Measurements from ENCODE around the gene TINCR. TPM values are rescaled to one million over a fixed set of nuclear protein-coding genes. Genes with fewer than 3 reads are reported as not detected.

Gene TINCR
- total and polyA plus RNA-seq, 2 donors (not counting 3 experiments of a cell fraction or from before 2014, with no cell fraction given): 0.01 TPM; not detected in 1

GRCh38 chr19:5603626-5604025 lies 35.9 kb upstream of the TINCR start:
- BruUV-seq (replicated peaks): no TSS peak
- FAIRE-seq: no peak

More at GRCh38 chr19:5603626-5604025, 35.9 kb upstream of the TINCR start:
- Histone ChIP-seq H3K27ac (ENCODE audit: insufficient read depth, low read depth, low read length) (no peak overlapping the region), H3K4me1 (ENCODE audit: control insufficient read depth, extremely low read depth, insufficient read depth, low read length) (no peaks in the 10 kb centered on the region), H3K9me1 (replicated peaks; ENCODE audit: control insufficient read depth, extremely low read depth, insufficient read depth, low read length) (no peaks in the 10 kb centered on the region), H3K9ac (replicated peaks; ENCODE audit: extremely low read depth, insufficient read depth, low read length) (no peak overlapping the region), H3K36me3 (ENCODE audit: control insufficient read depth in 2 of 2, extremely low read depth in 1 of 2, insufficient read depth in 2 of 2, low read length in 2 of 2) (peaks cover 28 to 56% of the 10 kb centered on the region in 2 experiments), H3K4me3 (replicated peaks in 1 of 3; ENCODE audit: insufficient read depth in 1 of 3, low read depth in 1 of 3, low read length in 3 of 3) (no peak overlapping the region), H2AFZ (ENCODE audit: low read depth, low read length) (no peak overlapping the region), H3K27me3 (ENCODE audit: control insufficient read depth in 2 of 2, insufficient read depth in 2 of 2, low read length in 2 of 2) (no peaks in the 10 kb centered on the region), H3K9me3 (replicated peaks; ENCODE audit: control insufficient read depth, insufficient read depth, low read length) (no peaks in the 10 kb centered on the region), H3K4me2 (ENCODE audit: insufficient read depth, low read length) (no peak overlapping the region), H3K79me2 (ENCODE audit: control insufficient read depth, insufficient read depth, low read length) (peaks cover 22% of the 10 kb centered on the region), H4K20me1 (replicated peaks; ENCODE audit: control insufficient read depth, extremely low read depth, insufficient read depth, low read length) (peaks cover 2% of the 10 kb centered on the region)
- TF ChIP-seq MYC (IDR thresholded peaks at IDR 0.05; ENCODE audit: low read depth, low read length): no peak
- no peak for TF ChIP-seq JUN (IDR thresholded peaks at IDR 0.05; ENCODE audit: borderline replicate concordance, insufficient read depth, insufficient read length, low read depth)
- TF ChIP-seq EZH2 (IDR thresholded peaks at IDR 0.05; ENCODE audit: borderline replicate concordance, low read depth, low read length, severe bottlenecking): no peak
- TF ChIP-seq CTCF (IDR thresholded peaks at IDR 0.05; ENCODE audit: extremely low read depth in 1 of 2, insufficient read depth in 1 of 2, low read depth in 1 of 2, low read length in 2 of 2): no peak
- no peak for TF ChIP-seq GATA2 (IDR thresholded peaks at IDR 0.05; ENCODE audit: insufficient read depth, insufficient read length, low read depth, low read length)
- no peak for TF ChIP-seq MAX (IDR thresholded peaks at IDR 0.05; ENCODE audit: insufficient read depth, insufficient read length)
- TF ChIP-seq POLR2A (IDR thresholded peaks at IDR 0.05; ENCODE audit: low read depth, low read length): no peak
- no peak for TF ChIP-seq POLR2AphosphoS5 (IDR thresholded peaks at IDR 0.05; ENCODE audit: insufficient read depth, low read depth, low read length)
- no peak for TF ChIP-seq FOS (IDR thresholded peaks at IDR 0.05; ENCODE audit: borderline replicate concordance, insufficient read depth, low read length)
- dilution Hi-C loops (cut with MboI; ENCODE audit: extremely low pct_ligation_motif_present, low sequenced_read_pairs) (no loop called here), intact Hi-C loops (cut with micrococcal nuclease) (no loop called here)
- ChIA-PET CTCF (interaction anchor here (1.2 kb wide), 1 partner anchor 12 kb away, joined by 3 read pairs; no protein-coding TSS in a partner anchor), POLR2A (no interaction called here)
- no peak for DNase-seq (ENCODE audit: low read depth, low spot score)

Data from endothelial cell of umbilical vein (primary cell).